Testis (tissue), 2 donors: Measurements from ENCODE around the gene LELP1.

Experiments
- CTCF ChIP-seq, 3 experiments: fragments of 450-650 bp in 2 of 3; fragments of 200-600 bp in 1 of 3; sonication (generic) in 1 of 3; IDR thresholded peaks; one replicate each; pipeline ENCODE4 v1.5.1; 2016 to 2019; ENCODE audit warnings: antibody characterized with exemption in 3 of 3, mild to moderate bottlenecking in 2 of 3, moderate library complexity in 1 of 3
- POLR2A ChIP-seq: fragments of 450-650 bp; IDR thresholded peaks from one replicate; pipeline ENCODE4 v1.6.1; 2017; ENCODE audit warnings: antibody characterized with exemption, mild to moderate bottlenecking, moderate library complexity

GRCh38 chr1:153232553-153232952, 29.3 kb downstream of the LELP1 start:
- TF ChIP-seq CTCF (IDR thresholded peaks at IDR 0.05), result no peak
- no peak for TF ChIP-seq POLR2A
